Measurements from ENCODE around the gene PDGFRA. TPM values are rescaled to one million over a fixed set of nuclear protein-coding genes. Genes with fewer than 3 reads are reported as not detected.

The PDGFRA gene
- total RNA-seq (2021; ENCODE audit: unreplicated experiment) (0.25 TPM), Bru-seq, nascent RNA (not detected), BruChase-seq, experiment 1, labeled RNA remaining after a 6-hour chase (not detected), BruChase-seq, experiment 2, labeled RNA remaining after a 2-hour chase (not detected)
- not detected in 2 replicates for polyA plus RNA-seq (2012)
- long read RNA-seq, result 0 reads

- Histone ChIP-seq H3K27me3 (ENCODE audit: insufficient read depth, low read length) (no peaks in the 10 kb centered on the region), H4K20me1 (ENCODE audit: insufficient read depth) (no peaks in the 10 kb centered on the region), H3K27ac (ENCODE audit: low read depth, low read length) (no peak within 1 kb of the TSS), H3K79me2 (ENCODE audit: insufficient read depth, low read length) (no peaks in the 10 kb centered on the region), H3K9me3 (ENCODE audit: control insufficient read depth in 1 of 2, insufficient read depth in 1 of 2, low read depth in 1 of 2, low read length in 2 of 2) (no peaks in the 10 kb centered on the region), H3K9ac (ENCODE audit: low read length) (no peak within 1 kb of the TSS), H3K4me1 (ENCODE audit: control insufficient read depth in 1 of 2, insufficient read depth in 2 of 2, low read length in 2 of 2) (peaks cover 0 to 22% of the 10 kb centered on the region in 2 experiments; a peak in 2 of 4 replicates), H3K9me2 (ENCODE audit: insufficient read depth) (no peaks in the 10 kb centered on the region), H2AFZ (ENCODE audit: low read depth, low read length, poor library complexity, severe bottlenecking) (peak within 1 kb of the TSS; percentile 95), H3K4me3 (replicated peaks in 1 of 2; ENCODE audit: low read depth in 1 of 2, low read length in 2 of 2) (peak within 1 kb of the TSS in 1 of 2 experiments; percentile 51; a peak in 2 of 4 replicates), H3K4me2 (ENCODE audit: low read length) (peak within 1 kb of the TSS; percentile 86), H3K36me3 (ENCODE audit: control insufficient read depth in 1 of 2, insufficient read depth in 2 of 2, low read length in 2 of 2) (no peaks in the 10 kb centered on the region)
- ATAC-seq, result no peak
- ChIA-PET POLR2A (no interaction called here), RAD21 (ENCODE audit: low non-redundant PET in 1 of 2, low total read pairs in 2 of 2, uncharacterized antibody in 2 of 2, unreplicated experiment in 2 of 2) (no interaction called here), CTCF (interaction anchor here (0.6 to 1.6 kb wide), 3 partner anchors 300 to 1612 kb away, joined by 3 to 4 read pairs (median 4); no protein-coding TSS in a partner anchor)
- no peak for DNase-seq (ENCODE audit: low read depth, low spot score)
- TF ChIP-seq EZH2 (IDR thresholded peaks at IDR 0.05) (no peak), ELF1 (IDR thresholded peaks at IDR 0.05; ENCODE audit: borderline replicate concordance, low read depth) (no peak), MAX (IDR thresholded peaks at IDR 0.05) (no peak), CTCF (IDR thresholded peaks at IDR 0.05 in 2 of 3, conservative IDR thresholded peaks at IDR 0.05 in 1 of 3; ENCODE audit: borderline replicate concordance in 1 of 3, insufficient read depth in 1 of 3, low read depth in 2 of 3, low read length in 2 of 3) (no peak), ZBTB33 (IDR thresholded peaks at IDR 0.05; ENCODE audit: extremely low read depth, insufficient replicate concordance, low read length) (no peak), POLR2AphosphoS5 (IDR thresholded peaks at IDR 0.05; ENCODE audit: low read depth, low read length) (no peak), YY1 (IDR thresholded peaks at IDR 0.05; ENCODE audit: extremely low read depth, insufficient replicate concordance, low read depth, low read length) (no peak), EGR1 (IDR thresholded peaks at IDR 0.05; ENCODE audit: low read depth) (no peak), ZFX (IDR thresholded peaks at IDR 0.05) (no peak), ZNF274 (IDR thresholded peaks at IDR 0.05; ENCODE audit: low read depth, low read length) (no peak), CEBPB (IDR thresholded peaks at IDR 0.05; ENCODE audit: low read depth) (no peak), CBX3 (IDR thresholded peaks at IDR 0.05; ENCODE audit: low read depth) (no peak)
- BruUV-seq (replicated peaks), result no TSS peak
- intact Hi-C loops (cut with micrococcal nuclease), result loop anchor here (1.0 kb wide), 1 partner anchor 321 kb away; no protein-coding TSS in a partner anchor
Observed at GRCh38 chr4:54228961-54229501, at the start of gene PDGFRA. TSS of gene PDGFRA (plus strand) at chr4:54229293. CDS start at chr4:54258769, 29,476 bp downstream.
